Gastroesophageal sphincter (tissue), 4 donors: Measurements from ENCODE around the gene NPAS1. TPM values are rescaled to one million over a fixed set of nuclear protein-coding genes. Genes with fewer than 3 reads are reported as not detected.

Source experiments
- ATAC-seq: fragments of 150-250 bp; one replicate; pipeline ENCODE4 v1.9.1; 2016; ENCODE audit warnings: mild to moderate bottlenecking, moderate library complexity
- H3K27ac ChIP-seq, 4 donors: fragments of 200-600 bp; sonication (generic) in 3 of 4; 1 replicate in 3 of 4; 2 replicates in 1 of 4; pipeline ENCODE4 v1.5.1; 2016 to 2019
- H3K27me3 ChIP-seq: fragments of 200-600 bp; sonication (generic); one replicate; pipeline ENCODE4 v1.5.1; 2019
- H3K36me3 ChIP-seq, 2 donors: fragments of 200-600 bp; sonication (generic); one replicate each; pipeline ENCODE4 v1.5.1; 2019; ENCODE audit warnings: control low read depth in 1 of 2
- H3K4me1 ChIP-seq, 3 donors: fragments of 200-600 bp; sonication (generic); 1 replicate in 2 of 3; 2 replicates in 1 of 3; pipeline ENCODE4 v1.5.1; 2016 to 2019; ENCODE audit warnings: control low read depth in 2 of 3
- H3K4me3 ChIP-seq, 2 donors: fragments of 200-600 bp; sonication (generic); one replicate each; pipeline ENCODE4 v1.5.1; 2019; ENCODE audit warnings: mild to moderate bottlenecking in 1 of 2, moderate library complexity in 1 of 2
- H3K9me3 ChIP-seq, 3 donors: fragments of 200-600 bp; sonication (generic); one replicate each; pipeline ENCODE4 v1.5.1; 2017 to 2019; ENCODE audit warnings: control low read depth in 2 of 3
- CTCF ChIP-seq, 4 experiments: fragments of 200-600 bp in 2 of 4; fragments of 450-650 bp in 2 of 4; sonication (generic) in 1 of 4; IDR thresholded peaks; one replicate each; pipeline ENCODE4 v1.5.1; 2017 to 2019; ENCODE audit warnings: antibody characterized with exemption in 4 of 4, mild to moderate bottlenecking in 2 of 4, moderate library complexity in 2 of 4
- EP300 ChIP-seq: sonication (generic); formaldehyde crosslinking; IDR thresholded peaks from one replicate; pipeline ENCODE4 v1.6.1; 2017; ENCODE audit warnings: antibody characterized with exemption, mild to moderate bottlenecking
- POLR2A ChIP-seq, 2 donors: fragments of 450-650 bp; IDR thresholded peaks; one replicate each; pipeline ENCODE4 v1.6.1; 2017; ENCODE audit warnings: antibody characterized with exemption in 2 of 2, mild to moderate bottlenecking in 2 of 2, moderate library complexity in 1 of 2
- POLR2AphosphoS5 ChIP-seq: sonication (generic); formaldehyde crosslinking; IDR thresholded peaks from one replicate; pipeline ENCODE4 v1.6.1; 2017; ENCODE audit warnings: antibody characterized with exemption
- WGBS, 2 donors: methylation state at CpG; one replicate each; pipeline ENCODE4 v1.1.5; 2018; ENCODE audit warnings: low coverage in 1 of 2; 5-methylcytosine and 5-hydroxymethylcytosine counted together
- total RNA-seq, 4 donors: library from RNA; depleted of rRNA; stranded (reverse); fragments of >200 nt; gene quantifications; one replicate each; pipeline ENCODE4 v1.1.0, GENCODE V29; 2016

NPAS1 gene
- total RNA-seq, 4 donors from 2014 or later = 0.85 TPM; not detected in 3

- Histone ChIP-seq H3K4me1 (peaks cover 0 to 14% (median 6%) of the 10 kb centered on the region in 3 donors), H3K27me3 (peaks cover 7% of the 10 kb centered on the region), H3K4me3 (no peak overlapping the region), H3K36me3 (peaks cover 0 to 11% of the 10 kb centered on the region in 2 donors), H3K27ac (no peak overlapping the region), H3K9me3 (no peaks in the 10 kb centered on the region)
- WGBS, 2 donors = 80 to 86% methylated on average over 4 to 6 of the region's 17 CpGs
- TF ChIP-seq POLR2A (IDR thresholded peaks at IDR 0.05) (no peak), EP300 (no peak), CTCF (IDR thresholded peaks at IDR 0.05) (no peak), POLR2AphosphoS5 (no peak)
- no peak for ATAC-seq
Measured at GRCh38 chr19:47039239-47039874, 19.7 kb downstream of the NPAS1 start.

- H3K4me1 ChIP-seq = peaks cover 0 to 6% (median 3%) of the 10 kb centered on the region in 3 donors
- TF ChIP-seq CTCF (IDR thresholded peaks at IDR 0.05) = no peak
- TF ChIP-seq EP300 = no peak
- TF ChIP-seq POLR2A (IDR thresholded peaks at IDR 0.05) = no peak
- no peak for TF ChIP-seq POLR2AphosphoS5
- H3K27me3 ChIP-seq = no peaks in the 10 kb centered on the region
- no peaks in the 10 kb centered on the region for H3K9me3 ChIP-seq
- H3K4me3 ChIP-seq = no peak overlapping the region
- peaks cover 0 to 25% of the 10 kb centered on the region in 2 donors for H3K36me3 ChIP-seq
- 33% methylated on average over 1 of the region's 8 CpGs; no CpG with 5 or more reads in 1 of the 2 donors for WGBS, 2 donors
- H3K27ac ChIP-seq = no peak overlapping the region
- no peak for ATAC-seq
Measured at GRCh38 chr19:47040869-47041268, 21.2 kb downstream of the NPAS1 start.

GRCh38 chr19:47044946-47045866, 25.6 kb downstream of the NPAS1 start:
- no peaks in the 10 kb centered on the region for H3K27me3 ChIP-seq
- H3K27ac ChIP-seq = no peak overlapping the region
- no peak overlapping the region for H3K4me3 ChIP-seq
- no peak for TF ChIP-seq POLR2AphosphoS5
- TF ChIP-seq EP300 = no peak
- TF ChIP-seq CTCF (IDR thresholded peaks at IDR 0.05) = no peak
- H3K4me1 ChIP-seq = peaks cover 0 to 21% (median 3%) of the 10 kb centered on the region in 3 donors
- 96% methylated on average over 12 of the region's 56 CpGs; no CpG with 5 or more reads in 1 of the 2 donors for WGBS, 2 donors
- ATAC-seq = no peak
- H3K9me3 ChIP-seq = no peaks in the 10 kb centered on the region
- peaks cover 0 to 31% of the 10 kb centered on the region in 2 donors for H3K36me3 ChIP-seq

GRCh38 chr19:47045867-47046470, 26.3 kb downstream of the NPAS1 start:
- peaks cover 0 to 21% (median 3%) of the 10 kb centered on the region in 3 donors for H3K4me1 ChIP-seq
- WGBS, 2 donors = no CpG with 5 or more reads among the region's 45 CpGs
- no peak overlapping the region for H3K4me3 ChIP-seq
- TF ChIP-seq CTCF (IDR thresholded peaks at IDR 0.05) (no peak), EP300 (no peak), POLR2A (IDR thresholded peaks at IDR 0.05) (no peak), POLR2AphosphoS5 (no peak)
- H3K27ac ChIP-seq = no peak overlapping the region
- H3K27me3 ChIP-seq = no peaks in the 10 kb centered on the region
- no peaks in the 10 kb centered on the region for H3K9me3 ChIP-seq
- no peak for ATAC-seq
- H3K36me3 ChIP-seq = peaks cover 0 to 31% of the 10 kb centered on the region in 2 donors
